Pancreas (tissue), 10 donors: ENCODE results near the gene S100A10. TPM values are rescaled to one million over a fixed set of nuclear protein-coding genes. Genes with fewer than 3 reads are reported as not detected.

Experiments
- ATAC-seq, 4 donors: fragments of 200-7000 bp; cut with Tn5 transposase; one replicate each; pipeline versions ENCODE4 v1.8.0 to v1.9.1; 2020; ENCODE audit warnings: mild to moderate bottlenecking in 4 of 4, moderate library complexity in 4 of 4
- DNase-seq, 6 donors: peaks; one replicate each; pipeline ENCODE4 v3.0.0-alpha.2; 2020
- FAIRE-seq: peaks from 2 replicates; lab custom pipeline; 2012; peaks lifted over from hg19 to GRCh38; lab: Jason Lieb, UNC
- H3K27ac ChIP-seq, 4 donors: fragments of 200-600 bp; sonication (generic); 1 replicate in 3 of 4; 2 replicates in 1 of 4; pipeline versions ENCODE4 v1.5.0 to v1.8.0; 2020
- H3K27me3 ChIP-seq, 4 donors: fragments of 200-600 bp; one replicate each; pipeline ENCODE4 v1.8.0; 2021
- H3K36me3 ChIP-seq, 3 donors: fragments of 200-600 bp; sonication (generic) in 1 of 3; one replicate each; pipeline versions ENCODE4 v1.5.0 to v1.8.0; 2020 to 2021
- H3K4me1 ChIP-seq, 3 donors: fragments of 200-600 bp; one replicate each; pipeline ENCODE4 v1.8.0; 2021
- H3K4me3 ChIP-seq, 4 donors: fragments of 200-600 bp; sonication (generic) in 2 of 4; one replicate each; pipeline versions ENCODE4 v1.5.0 to v1.8.0; 2020 to 2021
- H3K9me3 ChIP-seq, 4 donors: fragments of 200-600 bp; one replicate each; pipeline ENCODE4 v1.8.0; 2021
- WGBS, 2 donors: extraction: QIAGEN DNeasy Blood & Tissue Kit; methylation state at CpG; one replicate each; pipeline ENCODE4 v1.1.7; 2013; 5-methylcytosine and 5-hydroxymethylcytosine counted together
- intact Hi-C, 3 donors: fragments of 100-400 bp; cut with DNase I; formaldehyde crosslinking; loops; one replicate each; pipeline versions ENCODE4 v1.11.1 to v1.14.2; 2022
- polyA plus RNA-seq, 2 donors: library from polyadenylated mRNA; stranded (reverse); fragments of 200-250 nt; gene quantifications; one replicate each; pipeline ENCODE4 v1.2.3, GENCODE V29; 2013
- total RNA-seq, 6 donors: library from RNA; stranded (reverse); fragmentation: NEBNext Ultra II Directional in 4 of 6; extraction: Animal tissue kit (Norgen Biotek cat#: 25700) in 4 of 6; gene quantifications; one replicate each; pipeline versions ENCODE4 v1.2.1 to v1.2.4, GENCODE V29; 2021 to 2023
- TF ChIP-seq, protein P1 (sequence below), 4 donors: fragments of 200-600 bp; sonication (generic) in 3 of 4; IDR thresholded peaks; one replicate each; pipeline versions ENCODE4 v1.5.0 to v1.8.0; 2021; ENCODE audit warnings: antibody characterized with exemption in 4 of 4
- donor health status: healthy with polysubstance abuse.
- donor health status: DM: no; HTN: no; CAD: no; lungs with moderate emphysema.
- donor health status: DM: no; HTN: no; CAD: no.
- donor health status: control.
- donor health status: control.
- donor health status: Bipolar disorder and iron deficiency.
- donor health status: DM: yes; HTN: yes; CAD: no.
- donor health status: DM: no; HTN: no; CAD: no.
- donor health status: DM: no; HTN: no; CAD: no.
- donor health status: DM: yes; HTN: yes; CAD: no.

Gene S100A10
- total and polyA plus RNA-seq, 8 donors: 34.3 to 269 (median 117) TPM

- no peaks in the 10 kb centered on the region for H3K36me3 ChIP-seq
- intact Hi-C loops: no loop called here
- DNase-seq: no peak
- 86% methylated on average over 4 of the region's 4 CpGs for WGBS, 2 donors
- H3K4me1 ChIP-seq: no peaks in the 10 kb centered on the region
- no peak overlapping the region for H3K27ac ChIP-seq
- ATAC-seq: no peak
- no peaks in the 10 kb centered on the region for H3K27me3 ChIP-seq
- FAIRE-seq: no peak
- H3K4me3 ChIP-seq: no peak overlapping the region
- no peaks in the 10 kb centered on the region for H3K9me3 ChIP-seq
- TF ChIP-seq, protein P1, sequence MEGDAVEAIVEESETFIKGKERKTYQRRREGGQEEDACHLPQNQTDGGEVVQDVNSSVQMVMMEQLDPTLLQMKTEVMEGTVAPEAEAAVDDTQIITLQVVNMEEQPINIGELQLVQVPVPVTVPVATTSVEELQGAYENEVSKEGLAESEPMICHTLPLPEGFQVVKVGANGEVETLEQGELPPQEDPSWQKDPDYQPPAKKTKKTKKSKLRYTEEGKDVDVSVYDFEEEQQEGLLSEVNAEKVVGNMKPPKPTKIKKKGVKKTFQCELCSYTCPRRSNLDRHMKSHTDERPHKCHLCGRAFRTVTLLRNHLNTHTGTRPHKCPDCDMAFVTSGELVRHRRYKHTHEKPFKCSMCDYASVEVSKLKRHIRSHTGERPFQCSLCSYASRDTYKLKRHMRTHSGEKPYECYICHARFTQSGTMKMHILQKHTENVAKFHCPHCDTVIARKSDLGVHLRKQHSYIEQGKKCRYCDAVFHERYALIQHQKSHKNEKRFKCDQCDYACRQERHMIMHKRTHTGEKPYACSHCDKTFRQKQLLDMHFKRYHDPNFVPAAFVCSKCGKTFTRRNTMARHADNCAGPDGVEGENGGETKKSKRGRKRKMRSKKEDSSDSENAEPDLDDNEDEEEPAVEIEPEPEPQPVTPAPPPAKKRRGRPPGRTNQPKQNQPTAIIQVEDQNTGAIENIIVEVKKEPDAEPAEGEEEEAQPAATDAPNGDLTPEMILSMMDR (IDR thresholded peaks at IDR 0.05): no peak
These were observed 29.6 kb upstream of the S100A10 start for GRCh38 chr1:152023221-152023620.

GRCh38 chr1:152022474-152022873, 28.8 kb upstream of the S100A10 start:
- Histone ChIP-seq H3K9me3 (no peaks in the 10 kb centered on the region), H3K27me3 (no peaks in the 10 kb centered on the region), H3K36me3 (no peaks in the 10 kb centered on the region), H3K4me1 (no peaks in the 10 kb centered on the region), H3K27ac (no peak overlapping the region), H3K4me3 (no peak overlapping the region)
- DNase-seq (no peak), FAIRE-seq (no peak), ATAC-seq (no peak)
- TF ChIP-seq, protein P1 (IDR thresholded peaks at IDR 0.05): no peak
- WGBS, 2 donors: 56 to 57% methylated on average over 3 of the region's 3 CpGs
- intact Hi-C loops: no loop called here

GRCh38 chr1:152021569-152021968, 27.9 kb upstream of the S100A10 start:
- FAIRE-seq: no peak
- no peaks in the 10 kb centered on the region for H3K27me3 ChIP-seq
- no peak overlapping the region for H3K27ac ChIP-seq
- 68 to 77% methylated on average over 7 of the region's 7 CpGs for WGBS, 2 donors
- H3K36me3 ChIP-seq: no peaks in the 10 kb centered on the region
- DNase-seq: no peak
- H3K4me3 ChIP-seq: no peak overlapping the region
- no peaks in the 10 kb centered on the region for H3K9me3 ChIP-seq
- TF ChIP-seq, protein P1 (IDR thresholded peaks at IDR 0.05): no peak
- intact Hi-C loops: no loop called here
- ATAC-seq: no peak
- H3K4me1 ChIP-seq: no peaks in the 10 kb centered on the region

- DNase-seq (no peak), ATAC-seq (no peak), FAIRE-seq (no peak)
- H3K9me3 ChIP-seq: no peaks in the 10 kb centered on the region
- TF ChIP-seq, protein P1 (IDR thresholded peaks at IDR 0.05): no peak
- no peak overlapping the region for H3K4me3 ChIP-seq
- H3K27ac ChIP-seq: no peak overlapping the region
- WGBS, 2 donors: 52 to 65% methylated on average over 3 of the region's 3 CpGs
- no peaks in the 10 kb centered on the region for H3K4me1 ChIP-seq
- intact Hi-C loops: no loop called here
- H3K27me3 ChIP-seq: no peaks in the 10 kb centered on the region
- no peaks in the 10 kb centered on the region for H3K36me3 ChIP-seq
These were observed 27.2 kb upstream of the S100A10 start for GRCh38 chr1:152020849-152021248.

GRCh38 chr1:152018537-152018936, 24.9 kb upstream of the S100A10 start:
- ATAC-seq: no peak
- no peaks in the 10 kb centered on the region for H3K27me3 ChIP-seq
- no peak for DNase-seq
- FAIRE-seq: no peak
- WGBS, 2 donors: 47 to 52% methylated on average over 4 of the region's 4 CpGs
- TF ChIP-seq, protein P1 (IDR thresholded peaks at IDR 0.05): no peak
- no peaks in the 10 kb centered on the region for H3K9me3 ChIP-seq
- no peak overlapping the region for H3K27ac ChIP-seq
- intact Hi-C loops: no loop called here
- H3K4me3 ChIP-seq: no peak overlapping the region
- H3K4me1 ChIP-seq: no peaks in the 10 kb centered on the region
- no peaks in the 10 kb centered on the region for H3K36me3 ChIP-seq
